Endothelial cell of umbilical vein (primary cell): Measurements from ENCODE around the gene AFG1L. TPM values are rescaled to one million over a fixed set of nuclear protein-coding genes. Genes with fewer than 3 reads are reported as not detected.

Experiments
- BruUV-seq: library from RNA; stranded (reverse); fragments of 400-500 nt; replicated peaks from 2 replicates; lab custom pipeline; 2021; lab: Mats Ljungman, UMichigan
- CTCF ChIA-PET: fragments of 300-600, 350-600 bp; sonication (Branson Sonifier 250); formaldehyde crosslinking; loops from one replicate; lab custom pipeline; 2021; ENCODE audit warnings: antibody characterized with exemption, inconsistent platforms; lab: Charles Lee
- POLR2A ChIA-PET: fragments of 300-600, 350-600 bp; sonication (Branson Sonifier 250); formaldehyde crosslinking; loops from one replicate; lab custom pipeline; 2021; ENCODE audit warnings: antibody characterized with exemption, inconsistent platforms; lab: Charles Lee
- DNase-seq: peaks from one replicate; pipeline ENCODE4 v3.0.0-alpha.2; 2011; ENCODE audit warnings: low read depth, low spot score
- FAIRE-seq: peaks from 2 replicates; lab custom pipeline; 2011; peaks lifted over from hg19 to GRCh38; lab: Jason Lieb, UNC
- H2AFZ ChIP-seq: 2 replicates; pipeline ENCODE4 v1.6.0; 2012; ENCODE audit warnings: low read depth, low read length, control low read depth, inconsistent platforms
- H3K27ac ChIP-seq: 2 replicates; pipeline ENCODE4 v1.5.1; 2011; ENCODE audit warnings: low read depth, mild to moderate bottlenecking, control low read depth, low read length, moderate library complexity; ENCODE audit not compliant: insufficient read depth
- H3K27me3 ChIP-seq, 2 experiments: 2 replicates each; pipeline versions ENCODE4 v1.6.0 to v1.6.1; 2011; ENCODE audit warnings: low read length in 2 of 2, mixed read lengths in 1 of 2; ENCODE audit not compliant: control insufficient read depth in 2 of 2, insufficient read depth in 2 of 2
- H3K36me3 ChIP-seq, 2 experiments: 2 replicates in 1 of 2; 3 replicates in 1 of 2; pipeline ENCODE4 v1.5.1; 2011; ENCODE audit warnings: low read length in 2 of 2, mild to moderate bottlenecking in 1 of 2, moderate library complexity in 1 of 2; ENCODE audit not compliant: control insufficient read depth in 2 of 2, insufficient read depth in 2 of 2; ENCODE audit errors: extremely low read depth in 1 of 2
- H3K4me1 ChIP-seq: 3 replicates; pipeline ENCODE4 v1.5.1; 2011; ENCODE audit warnings: mild to moderate bottlenecking, low read length; ENCODE audit not compliant: control insufficient read depth, insufficient read depth; ENCODE audit errors: extremely low read depth
- H3K4me2 ChIP-seq: 2 replicates; pipeline ENCODE4 v1.6.1; 2011; ENCODE audit warnings: low read length, control low read depth, mixed read lengths; ENCODE audit not compliant: insufficient read depth
- H3K4me3 ChIP-seq, 3 experiments: fragments of 200-600 bp in 1 of 3; sonication (generic), shearing (Covaris generic) in 1 of 3; replicated peaks in 1 of 3; 2 replicates each; pipeline ENCODE4 v1.5.1; 2011 to 2016; ENCODE audit warnings: control low read depth in 3 of 3, low read length in 3 of 3, mild to moderate bottlenecking in 2 of 3, inconsistent platforms in 1 of 3, low read depth in 1 of 3, moderate library complexity in 1 of 3; ENCODE audit not compliant: insufficient read depth in 1 of 3
- H3K79me2 ChIP-seq: 2 replicates; pipeline ENCODE4 v1.6.0; 2012; ENCODE audit warnings: low read length, inconsistent platforms; ENCODE audit not compliant: control insufficient read depth, insufficient read depth
- H3K9ac ChIP-seq: replicated peaks from 2 replicates; pipeline ENCODE3; 2011; ENCODE audit warnings: low read length, control low read depth; ENCODE audit not compliant: insufficient read depth; ENCODE audit errors: extremely low read depth
- H3K9me1 ChIP-seq: replicated peaks from 3 replicates; pipeline ENCODE4 v1.6.0; 2011; ENCODE audit warnings: mild to moderate bottlenecking, low read length; ENCODE audit not compliant: control insufficient read depth, insufficient read depth; ENCODE audit errors: extremely low read depth
- H3K9me3 ChIP-seq: replicated peaks from 2 replicates; pipeline ENCODE4 v1.5.1; 2012; ENCODE audit warnings: low read length, inconsistent platforms; ENCODE audit not compliant: control insufficient read depth, insufficient read depth
- H4K20me1 ChIP-seq: replicated peaks from 2 replicates; pipeline ENCODE3; 2011; ENCODE audit warnings: mild to moderate bottlenecking, low read length; ENCODE audit not compliant: control insufficient read depth, insufficient read depth; ENCODE audit errors: extremely low read depth
- CTCF ChIP-seq, 2 donors: IDR thresholded peaks; 1 replicate in 1 of 2; 2 replicates in 1 of 2; pipeline ENCODE4 v1.5.1; 2011; ENCODE audit warnings: low read length in 2 of 2, mild to moderate bottlenecking in 2 of 2, moderate library complexity in 2 of 2, control low read depth in 1 of 2, inconsistent platforms in 1 of 2, low read depth in 1 of 2; ENCODE audit not compliant: insufficient read depth in 1 of 2; ENCODE audit errors: extremely low read depth in 1 of 2
- EZH2 ChIP-seq: IDR thresholded peaks from 2 replicates; pipeline ENCODE4 v1.6.1; 2012; ENCODE audit warnings: borderline replicate concordance, low read depth, mild to moderate bottlenecking, moderate library complexity, low read length, inconsistent platforms; ENCODE audit not compliant: severe bottlenecking
- FOS ChIP-seq: IDR thresholded peaks from 2 replicates; pipeline ENCODE4 v1.6.1; 2011; ENCODE audit warnings: mild to moderate bottlenecking, low read length, moderate library complexity, borderline replicate concordance; ENCODE audit not compliant: insufficient read depth
- GATA2 ChIP-seq: IDR thresholded peaks from 2 replicates; pipeline ENCODE4 v1.7.0; 2011; ENCODE audit warnings: low read depth, mild to moderate bottlenecking, moderate library complexity, mixed read lengths, low read length; ENCODE audit not compliant: insufficient read length, insufficient read depth
- JUN ChIP-seq: IDR thresholded peaks from 2 replicates; pipeline ENCODE4 v1.6.1; 2011; ENCODE audit warnings: borderline replicate concordance, low read depth; ENCODE audit not compliant: insufficient read length, insufficient read depth
- MYC ChIP-seq: IDR thresholded peaks from one replicate; pipeline ENCODE4 v1.6.1; 2011; ENCODE audit warnings: mild to moderate bottlenecking, low read depth, low read length
- POLR2A ChIP-seq: IDR thresholded peaks from 2 replicates; pipeline ENCODE4 v1.6.1; 2012; ENCODE audit warnings: low read depth, mild to moderate bottlenecking, control low read depth, low read length
- POLR2AphosphoS5 ChIP-seq: IDR thresholded peaks from 2 replicates; pipeline ENCODE4 v1.6.1; 2012; ENCODE audit warnings: low read depth, mild to moderate bottlenecking, control low read depth, low read length, moderate library complexity; ENCODE audit not compliant: insufficient read depth
- dilution Hi-C: fragments of 300-500 bp; cut with MboI; formaldehyde crosslinking; loops from one replicate; pipeline ENCODE4 v1.15.0; 2019; ENCODE audit warnings: low sequenced_read_pairs; ENCODE audit not compliant: extremely low pct_ligation_motif_present
- intact Hi-C: fragments of 100-400 bp; cut with micrococcal nuclease; formaldehyde crosslinking; loops from one replicate; pipeline ENCODE4 v1.10.0; 2022
- polyA plus RNA-seq, 4 experiments: library from polyadenylated mRNA; depleted of rRNA in 3 of 4; stranded (reverse) in 3 of 4; unstranded in 1 of 4; fragments of >200 nt; gene quantifications; 2 replicates each; pipeline versions ENCODE4 v1.2.1 to v1.2.3, GENCODE V29; 2011 to 2012; ENCODE audit warnings: missing spikeins in 1 of 4
- total RNA-seq: library from RNA; stranded (reverse); gene quantifications from 2 replicates; pipeline ENCODE4 v1.2.3, GENCODE V29; 2021
- TF ChIP-seq, protein P1 (sequence below): IDR thresholded peaks from 2 replicates; pipeline ENCODE4 v1.6.1; 2011; ENCODE audit not compliant: insufficient read depth, insufficient read length

AFG1L gene
- total and polyA plus RNA-seq, 2 donors (not counting 3 experiments of a cell fraction or from before 2014, with no cell fraction given) = 1.0 to 6.2 TPM

- Histone ChIP-seq H3K9me3 (no peaks in the 10 kb centered on the region), H3K36me3 (no peaks in the 10 kb centered on the region), H3K4me3 (no peak overlapping the region), H3K9me1 (no peaks in the 10 kb centered on the region), H3K27ac (no peak overlapping the region), H3K79me2 (no peaks in the 10 kb centered on the region), H3K4me2 (no peak overlapping the region), H2AFZ (no peak overlapping the region), H3K9ac (no peak overlapping the region), H4K20me1 (no peaks in the 10 kb centered on the region), H3K27me3 (no peaks in the 10 kb centered on the region), H3K4me1 (no peaks in the 10 kb centered on the region)
- peak; percentile 46 for DNase-seq
- dilution Hi-C loops (no loop called here), intact Hi-C loops (no loop called here)
- no peak for FAIRE-seq
- TF ChIP-seq POLR2AphosphoS5 = no peak
- no peak for TF ChIP-seq GATA2
- TF ChIP-seq EZH2 = no peak
- no peak for TF ChIP-seq POLR2A
- TF ChIP-seq CTCF (IDR thresholded peaks at IDR 0.05; ENCODE audit: extremely low read depth in 1 of 2, insufficient read depth in 1 of 2, low read depth in 1 of 2, low read length in 2 of 2) = no peak
- TF ChIP-seq MYC = no peak
- no peak for TF ChIP-seq JUN
- TF ChIP-seq, protein P1, sequence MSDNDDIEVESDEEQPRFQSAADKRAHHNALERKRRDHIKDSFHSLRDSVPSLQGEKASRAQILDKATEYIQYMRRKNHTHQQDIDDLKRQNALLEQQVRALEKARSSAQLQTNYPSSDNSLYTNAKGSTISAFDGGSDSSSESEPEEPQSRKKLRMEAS = no peak
- no peak for TF ChIP-seq FOS
- ChIA-PET CTCF (interaction anchor here (0.8 to 1.4 kb wide), 7 partner anchors 8 to 434 kb away, joined by 3 to 7 read pairs (median 3); no protein-coding TSS in a partner anchor), POLR2A (no interaction called here)
- BruUV-seq = no TSS peak
Observed at GRCh38 chr6:108484016-108484415, 189.2 kb downstream of the AFG1L start.
